DMS153 (cell line): ENCODE data around the gene FEM1B.

Experiments used
- DNase-seq: peaks from one replicate; lab custom pipeline; 2025; lab: John Stamatoyannopoulos, UW

The FEM1B gene

DNA sequence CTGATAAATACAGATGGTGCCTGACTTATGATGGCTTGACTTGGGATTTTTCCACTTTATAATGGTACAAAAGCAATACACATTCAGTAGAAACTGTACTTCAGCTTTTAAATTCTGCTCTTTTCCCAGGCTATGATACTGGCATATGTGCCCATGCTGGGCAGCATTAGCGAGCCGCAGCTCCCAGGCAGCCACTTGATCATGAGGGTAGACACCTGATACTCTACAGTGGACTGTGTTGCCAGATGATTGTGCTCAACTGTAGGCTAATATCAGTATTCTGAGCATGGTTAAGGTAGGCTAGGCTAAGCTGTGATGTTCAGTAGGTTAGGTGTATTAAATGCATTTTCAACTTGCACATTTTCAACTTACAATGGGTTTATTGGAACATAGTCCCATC is 17.7 kb upstream of the FEM1B start:
- peak; percentile 2 for DNase-seq

DNA sequence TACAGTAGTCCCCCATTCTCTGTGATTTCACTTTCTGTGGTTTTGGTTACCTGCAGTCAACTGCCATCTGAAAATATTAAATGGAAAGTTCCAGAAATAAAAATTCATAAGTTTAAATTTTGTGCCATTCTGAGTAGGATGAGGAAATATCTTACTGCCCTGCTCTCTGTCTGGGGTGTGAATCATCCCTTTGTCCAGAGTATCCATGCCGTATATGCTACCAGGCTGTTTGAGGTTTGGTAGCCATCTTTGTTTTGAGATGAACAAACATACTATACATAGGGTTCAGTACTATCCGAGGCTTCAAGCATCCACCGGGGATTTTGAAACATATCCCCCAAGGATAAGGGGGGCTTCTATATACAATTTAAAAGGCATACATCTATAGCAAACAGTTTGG is 16.3 kb upstream of the FEM1B start:
- DNase-seq, result no peak

DNA sequence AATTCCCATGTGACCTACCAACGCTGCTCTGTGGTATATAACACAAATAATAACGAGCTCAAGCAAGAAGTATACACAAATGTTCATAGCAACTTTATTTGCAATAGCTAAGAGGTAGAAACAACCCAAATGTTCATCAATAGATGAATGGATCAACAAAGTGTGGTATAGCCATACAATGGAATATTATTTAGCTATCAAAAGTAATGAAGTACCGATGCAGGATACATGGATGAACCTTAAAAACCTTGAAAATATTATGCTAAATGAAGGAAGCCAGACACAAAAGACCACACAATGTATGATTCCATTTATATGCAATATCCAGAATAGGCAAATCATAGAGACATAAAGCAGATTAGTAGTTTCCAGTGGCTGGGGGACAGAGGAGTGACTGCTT is 15.6 kb upstream of the FEM1B start:
- DNase-seq, result no peak

DNA sequence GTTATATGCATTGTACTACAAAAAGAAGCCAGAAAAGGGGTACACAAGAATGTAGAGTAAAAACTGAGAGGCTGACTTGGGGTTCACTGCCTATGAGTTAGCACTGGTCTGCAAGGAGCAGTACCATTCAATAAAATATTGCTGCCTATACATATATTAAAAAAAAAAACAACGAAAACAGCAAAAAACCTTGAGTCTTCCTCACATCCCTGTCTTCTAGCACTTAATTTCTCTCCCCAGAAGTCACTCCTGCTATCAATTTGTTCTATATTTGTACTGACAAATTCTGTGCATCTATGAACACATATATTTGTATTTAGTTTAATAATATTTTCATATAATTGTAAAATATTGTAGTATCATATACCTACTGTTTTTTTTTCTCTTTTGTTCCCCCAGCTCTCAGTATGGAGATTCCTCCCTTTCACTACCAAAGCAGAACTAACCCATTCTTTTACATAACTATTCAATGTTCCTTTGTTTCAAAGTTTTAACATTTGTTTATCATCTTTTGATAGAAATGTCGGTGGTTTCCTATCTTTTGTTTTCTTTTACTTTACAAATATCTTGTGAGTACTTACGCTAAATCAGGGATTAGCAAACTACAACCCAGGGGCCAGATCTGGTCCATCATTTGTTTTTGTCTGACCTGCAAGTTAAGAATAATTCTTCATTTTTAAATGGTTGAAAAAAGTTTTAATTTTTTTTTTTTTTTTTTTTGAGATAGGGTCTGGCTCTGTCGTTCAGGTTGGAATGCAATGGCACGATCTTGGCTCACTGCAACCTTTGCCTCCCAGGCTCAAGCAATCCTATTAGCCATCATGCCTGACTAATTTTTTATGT is 14.8 kb upstream of the FEM1B start:
- DNase-seq, result no peak

DNA sequence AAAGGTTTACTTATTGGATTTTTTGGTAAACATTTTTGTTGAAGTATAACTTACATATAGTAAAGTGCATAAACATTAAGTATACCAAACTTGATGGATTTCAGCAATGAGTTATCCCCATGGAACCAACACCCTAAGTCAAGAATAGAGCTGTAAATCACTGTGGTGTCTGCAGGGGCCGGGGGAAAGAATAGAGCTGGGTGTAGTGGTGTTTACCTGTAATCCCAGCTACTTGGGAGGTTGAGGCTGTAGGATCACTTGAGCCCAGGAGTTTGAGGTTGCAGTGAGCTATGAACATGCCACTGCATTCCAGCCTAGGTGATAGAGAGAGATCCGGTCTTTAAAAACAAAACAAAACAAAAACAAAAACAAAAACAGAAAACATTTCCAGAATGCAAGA is 13.3 kb upstream of the FEM1B start:
- DNase-seq, result no peak

DNA sequence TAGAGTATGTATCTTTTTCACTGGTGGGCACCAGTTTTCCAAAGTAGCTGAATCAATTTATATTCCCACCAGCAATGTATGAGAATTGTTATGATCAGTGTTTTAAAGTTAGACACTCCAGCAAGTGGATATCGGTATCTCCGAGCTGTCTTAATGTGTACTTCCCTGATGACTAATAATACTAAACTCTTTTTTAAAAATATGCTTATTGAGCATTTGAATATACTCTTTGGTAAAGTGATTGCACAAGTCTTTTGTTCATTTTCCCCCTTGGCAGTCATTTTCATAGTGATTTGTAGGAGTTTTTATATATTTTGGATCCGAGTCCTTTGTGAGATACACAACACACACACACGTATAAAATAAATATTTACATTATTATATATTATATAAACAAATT is 12.5 kb upstream of the FEM1B start:
- DNase-seq, result no peak

DNA sequence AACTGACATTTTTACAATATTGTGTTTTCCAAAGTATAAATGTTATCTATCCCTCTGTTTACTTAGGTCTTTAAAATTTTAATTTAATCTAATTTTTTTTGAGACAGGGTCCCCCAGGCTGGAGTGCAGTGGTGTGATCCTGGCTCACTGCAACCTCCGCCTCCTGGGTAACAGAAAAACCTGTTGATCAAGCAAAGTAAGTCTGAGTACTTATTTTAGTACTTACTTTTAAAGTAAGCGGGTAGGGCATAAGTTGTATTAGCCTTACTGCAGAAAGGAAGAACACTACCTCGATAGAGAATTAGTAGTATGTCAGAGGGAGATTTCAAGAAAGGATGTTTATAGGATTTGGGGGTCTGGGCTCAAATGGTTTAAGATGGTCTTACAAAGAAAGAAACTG is 11.9 kb upstream of the FEM1B start:
- DNase-seq, result no peak

DNA sequence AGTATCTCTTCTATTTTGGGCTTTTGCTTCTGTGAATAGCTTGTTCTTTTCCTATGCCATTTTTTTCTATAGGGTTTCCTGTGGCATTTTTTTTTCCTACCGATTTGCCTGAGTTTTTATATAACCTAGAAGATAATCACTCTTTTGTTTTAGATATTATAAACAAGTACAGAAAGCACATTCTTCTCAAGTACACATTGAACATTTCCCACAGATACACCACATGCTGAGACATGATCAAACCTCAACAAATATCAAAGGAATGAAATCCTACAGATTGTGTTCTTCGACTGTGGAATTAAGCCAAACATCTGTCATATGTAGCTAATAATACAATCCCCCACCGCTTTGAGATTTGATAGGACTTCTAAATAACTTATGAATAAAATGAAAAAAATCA is 9.1 kb upstream of the FEM1B start:
- no peak for DNase-seq

DNA sequence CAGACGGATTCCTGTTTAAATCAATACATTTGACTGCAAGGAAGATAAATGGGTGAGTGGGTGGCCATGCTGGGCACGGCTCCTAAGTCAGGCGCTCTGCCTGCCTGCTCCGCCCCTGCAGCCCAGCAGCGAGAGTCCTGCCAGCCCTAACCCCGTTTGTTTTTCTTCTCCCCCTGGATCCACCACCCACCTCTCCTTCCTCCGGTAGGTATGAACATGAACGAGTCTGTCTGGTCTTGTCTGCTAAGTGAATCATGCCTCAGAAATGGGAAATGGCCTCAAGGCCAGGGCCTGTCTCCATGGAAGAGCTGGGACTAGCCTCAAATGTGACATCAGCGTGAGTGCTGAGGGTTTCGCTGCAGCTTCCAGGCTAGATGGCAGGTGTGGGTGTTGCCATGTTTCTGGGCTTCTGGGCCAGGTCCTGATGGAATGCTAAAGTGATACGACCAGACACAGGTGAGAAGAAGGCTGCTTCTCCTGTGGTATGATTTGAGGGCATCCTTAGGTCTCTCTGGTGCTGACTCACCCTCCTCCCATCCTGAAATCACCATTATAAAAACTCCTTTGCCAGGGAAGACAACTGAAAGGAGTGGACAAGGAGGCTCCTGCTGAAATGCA is 5.6 kb upstream of the FEM1B start:
- DNase-seq, result no peak

DNA sequence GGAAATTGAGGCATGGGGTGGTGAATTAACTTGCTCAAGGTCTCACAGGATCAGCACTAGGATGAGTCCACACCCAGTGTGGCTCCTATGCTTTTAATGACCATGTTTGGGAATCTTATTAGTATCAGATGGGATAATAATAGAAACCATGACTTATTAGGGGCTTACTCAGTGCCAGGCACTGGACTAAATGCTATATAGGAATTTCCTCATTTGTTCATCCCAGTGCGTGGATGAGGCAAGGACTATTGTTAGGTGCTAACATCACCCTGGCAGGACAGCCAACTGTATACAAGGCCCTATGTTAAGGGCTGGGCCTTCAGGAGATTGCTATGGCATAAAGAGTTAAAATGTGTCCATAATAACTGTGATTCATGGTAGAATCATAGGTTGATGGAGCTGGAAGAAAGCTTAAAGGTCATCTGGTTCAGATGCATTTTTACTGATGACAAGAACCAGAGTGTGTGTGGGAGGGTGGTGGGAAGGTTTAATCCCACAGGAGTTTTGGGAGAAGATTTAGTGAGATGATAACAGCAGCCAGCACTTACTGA is 4.7 kb upstream of the FEM1B start:
- DNase-seq, result no peak

DNA sequence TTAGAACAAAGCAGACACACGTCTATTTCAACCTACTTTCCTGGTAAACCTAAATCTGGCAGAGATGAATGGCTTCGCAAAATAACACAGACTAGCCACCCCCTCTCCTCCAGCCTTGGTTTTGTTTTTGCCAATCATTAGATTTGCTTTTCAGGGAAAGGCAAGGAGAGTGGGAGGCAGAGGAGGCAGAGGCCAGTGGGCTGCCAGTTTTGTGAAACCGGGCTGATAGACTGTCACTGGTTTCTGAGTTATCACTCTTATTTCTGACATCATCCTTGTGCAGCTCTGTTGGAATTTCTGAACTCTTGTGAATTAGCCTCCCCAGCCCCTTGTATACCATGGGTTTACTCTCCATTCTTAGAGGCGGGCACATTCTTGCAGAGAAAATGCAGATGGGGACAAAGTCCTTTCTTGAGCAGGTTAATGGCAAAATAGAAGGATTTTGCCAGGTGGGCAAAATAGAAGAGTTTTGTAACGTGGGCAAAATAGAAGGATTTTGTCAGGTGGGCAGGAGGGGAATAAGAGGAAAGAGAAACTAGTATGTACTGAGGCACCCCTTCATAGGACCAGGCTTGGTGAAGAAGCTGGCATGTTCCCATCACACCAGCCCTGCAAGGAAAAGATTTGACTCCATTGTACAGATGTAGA is 3.2 kb upstream of the FEM1B start:
- no peak for DNase-seq

DNA sequence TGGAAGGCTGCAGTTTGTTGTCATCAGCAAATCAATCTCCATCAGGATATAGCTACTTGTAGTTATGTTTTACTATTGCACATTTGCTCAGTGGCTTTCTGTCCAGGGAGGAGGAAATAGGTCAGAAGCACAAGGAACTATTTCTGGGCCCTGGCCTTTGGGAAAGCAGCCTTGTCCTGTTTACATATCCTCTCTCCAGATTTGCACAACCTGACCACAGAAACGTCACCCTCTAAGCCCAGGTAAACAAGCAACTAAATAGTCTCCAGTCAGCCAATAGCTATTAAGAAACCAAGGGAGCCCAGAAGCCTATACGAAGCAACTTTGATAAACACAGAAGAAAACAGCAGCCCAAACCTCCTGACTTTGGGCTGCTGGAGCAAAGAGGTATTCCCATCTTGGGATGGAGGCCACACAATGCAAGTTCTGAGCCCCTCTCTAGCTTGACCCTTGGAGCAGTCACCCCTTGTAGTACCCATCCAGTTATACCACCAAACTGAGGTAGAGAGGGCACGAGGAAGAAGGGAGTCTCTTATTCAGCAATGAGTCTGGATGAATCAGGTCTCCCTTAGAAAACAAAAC is 2.3 kb upstream of the FEM1B start:
- DNase-seq, result peak; percentile 37

DNA sequence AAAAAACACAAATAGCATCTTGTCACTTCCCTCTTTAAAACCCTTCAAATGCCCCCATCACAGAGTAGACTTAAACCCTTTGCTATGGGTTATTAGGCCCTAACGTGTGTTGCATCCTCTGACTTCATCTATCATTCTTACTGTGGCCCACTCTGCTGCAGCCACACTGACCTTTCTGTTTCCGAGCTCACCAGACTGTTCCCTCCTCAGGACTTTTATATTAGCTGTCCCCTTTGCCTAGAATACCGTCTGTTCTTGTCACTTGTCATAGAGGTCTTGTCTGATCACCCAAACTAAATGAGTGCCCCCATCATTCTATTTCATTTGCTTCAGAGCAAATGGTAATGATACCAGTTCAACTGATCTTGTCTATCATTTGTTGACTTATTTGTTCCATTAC is 877 bp upstream of the FEM1B start:
- DNase-seq, result no peak

DNA sequence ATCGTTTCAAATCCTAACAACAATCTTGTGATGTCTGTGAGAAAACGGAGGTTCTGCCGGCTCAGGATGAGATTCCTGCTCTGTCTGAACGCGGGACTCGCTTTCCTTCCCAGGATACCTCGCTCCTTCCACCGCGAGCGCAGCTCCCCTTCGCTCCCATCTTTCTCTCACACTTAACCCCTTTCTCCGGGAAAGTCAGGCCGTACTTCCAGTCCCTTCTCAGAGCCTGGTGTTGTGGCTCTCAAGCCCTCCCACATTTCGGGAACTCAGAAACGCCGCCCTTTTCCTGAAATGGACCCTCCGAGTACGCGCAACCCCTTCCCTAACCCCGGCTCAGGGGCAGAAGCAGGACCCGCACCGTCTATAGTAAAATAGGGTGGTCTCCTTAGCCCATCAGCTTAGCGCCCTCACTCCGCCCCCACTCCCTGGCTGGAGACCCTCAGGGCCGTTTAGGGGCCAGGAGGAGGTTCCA is 378 bp upstream of the FEM1B start:
- DNase-seq, result no peak

DNA sequence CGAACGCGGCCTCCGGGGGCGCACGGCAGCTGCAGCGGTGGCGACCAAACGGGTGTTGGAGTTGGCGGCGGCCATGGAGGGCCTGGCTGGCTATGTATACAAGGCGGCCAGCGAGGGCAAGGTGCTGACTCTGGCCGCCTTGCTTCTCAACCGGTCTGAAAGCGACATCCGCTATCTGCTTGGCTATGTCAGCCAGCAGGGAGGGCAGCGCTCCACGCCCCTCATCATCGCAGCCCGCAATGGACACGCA is 725 bp downstream of the FEM1B start:
- no peak for DNase-seq

DNA sequence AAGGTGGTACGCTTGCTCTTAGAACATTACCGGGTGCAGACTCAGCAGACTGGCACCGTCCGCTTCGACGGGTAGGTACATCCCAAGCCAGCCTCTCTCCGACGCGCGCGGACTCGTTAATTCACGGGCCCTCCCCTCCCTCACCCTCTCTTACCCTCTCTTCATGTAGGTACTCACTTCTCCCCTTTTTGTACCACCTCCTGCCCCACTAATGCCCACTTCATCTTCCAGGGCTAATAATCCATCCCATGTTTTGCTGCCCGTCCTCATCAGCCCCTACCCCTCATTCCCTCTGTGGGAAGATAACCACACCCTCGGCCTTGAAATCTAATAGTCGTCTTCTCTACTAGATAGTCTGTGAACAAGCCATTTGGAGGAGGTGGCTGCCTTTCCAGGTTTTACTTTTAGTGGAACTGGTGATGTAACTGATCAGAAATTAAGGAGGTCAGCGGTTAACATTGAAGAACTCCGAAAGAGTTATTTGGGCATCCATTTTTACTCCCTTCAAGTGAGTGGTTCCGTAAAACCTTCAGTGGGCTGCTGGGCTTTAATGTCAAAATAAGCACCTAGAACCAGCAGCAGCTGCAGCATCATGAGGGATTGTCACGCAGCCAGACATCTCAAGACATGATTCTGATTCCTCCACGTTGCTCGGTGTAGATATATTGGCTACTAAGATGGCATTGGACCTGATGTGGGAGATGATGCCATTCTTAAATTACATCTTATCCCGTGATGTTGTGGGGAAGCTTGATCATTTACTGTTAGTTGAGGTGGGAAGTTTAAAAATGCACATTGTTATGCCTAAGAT is 1.3 kb downstream of the FEM1B start:
- no peak for DNase-seq

DNA sequence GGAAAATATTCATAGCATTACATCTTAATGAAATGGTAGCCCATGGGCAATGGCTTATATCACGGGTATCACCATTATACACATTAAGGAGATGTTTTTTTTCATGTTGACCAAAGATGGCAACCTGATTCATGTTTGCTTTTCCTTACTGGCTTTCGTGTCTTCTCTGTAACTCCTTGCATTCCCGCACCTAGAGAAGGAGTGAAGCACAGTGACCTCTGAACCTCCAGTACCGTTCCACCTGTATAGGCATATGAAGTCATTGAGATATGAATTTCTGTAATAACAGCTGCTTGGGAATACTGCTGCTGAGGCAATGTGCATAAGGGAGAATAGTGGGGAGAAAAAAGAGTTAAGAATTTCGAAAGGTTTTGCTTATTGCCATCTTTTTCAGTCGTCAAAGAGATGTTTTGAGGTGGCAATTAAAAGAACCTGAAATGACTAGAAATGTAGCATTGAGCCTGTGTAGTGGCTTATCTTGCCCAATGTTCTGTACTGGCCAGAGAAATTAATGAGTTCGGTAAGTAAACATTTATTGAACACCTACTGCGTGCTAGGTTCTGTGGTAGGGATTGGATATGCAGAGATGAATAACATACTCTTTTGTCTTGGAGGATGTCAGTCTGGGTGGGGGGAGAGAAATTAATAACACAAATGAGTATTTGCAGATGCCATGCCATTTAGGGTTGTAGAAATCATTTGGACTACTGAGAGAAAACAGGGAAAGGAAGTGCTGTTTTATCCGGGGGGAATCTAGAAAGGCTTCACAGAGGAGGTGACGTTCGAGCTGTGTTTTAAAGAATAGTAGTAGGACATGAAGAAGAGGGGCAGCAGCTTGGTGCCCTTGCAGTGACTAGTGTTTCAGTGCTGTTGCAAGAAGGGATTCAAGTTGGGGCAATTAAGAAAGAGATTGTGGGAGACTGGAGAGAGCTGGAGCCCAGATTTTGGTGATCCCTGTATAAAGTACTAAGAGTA is 2.5 kb downstream of the FEM1B start:
- DNase-seq, result no peak

DNA sequence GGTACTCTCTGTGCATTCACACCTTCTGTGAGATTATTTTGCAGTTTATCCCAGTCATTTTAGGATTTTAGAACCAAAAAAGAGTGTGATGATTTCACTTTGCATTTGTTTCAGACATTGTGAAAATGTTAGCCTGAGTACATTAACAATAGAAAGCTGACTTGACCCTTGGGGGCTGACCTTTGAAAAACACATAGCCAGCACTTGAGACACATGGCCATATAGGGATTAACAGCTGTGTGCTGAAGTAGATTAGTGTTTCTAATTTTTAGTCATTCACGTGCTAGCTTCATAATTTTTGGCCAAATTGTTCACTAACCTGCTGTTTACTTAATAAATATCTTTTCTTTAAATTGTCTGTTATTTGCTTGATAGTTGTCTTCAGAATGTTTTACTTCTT is 3.5 kb downstream of the FEM1B start:
- DNase-seq, result no peak

DNA sequence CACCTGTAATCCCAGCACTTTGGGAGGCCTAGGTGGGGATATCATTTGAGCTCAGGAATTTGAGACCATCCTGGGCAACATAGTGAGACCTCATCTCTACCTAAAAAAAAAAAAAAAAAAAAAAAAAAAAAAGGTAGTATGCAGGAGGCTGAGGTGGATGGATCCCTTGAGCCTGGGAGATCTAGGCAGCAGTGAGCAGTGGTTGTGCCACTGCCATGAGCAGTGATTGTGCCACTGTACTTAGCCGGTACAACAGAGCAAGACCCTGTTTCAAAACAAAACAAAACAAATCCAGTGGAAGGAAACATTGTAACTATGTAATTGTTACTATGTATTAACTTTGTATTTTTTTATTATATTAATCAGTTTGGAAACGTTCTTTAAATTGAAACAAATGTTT is 5.9 kb downstream of the FEM1B start:
- DNase-seq, result no peak

DNA sequence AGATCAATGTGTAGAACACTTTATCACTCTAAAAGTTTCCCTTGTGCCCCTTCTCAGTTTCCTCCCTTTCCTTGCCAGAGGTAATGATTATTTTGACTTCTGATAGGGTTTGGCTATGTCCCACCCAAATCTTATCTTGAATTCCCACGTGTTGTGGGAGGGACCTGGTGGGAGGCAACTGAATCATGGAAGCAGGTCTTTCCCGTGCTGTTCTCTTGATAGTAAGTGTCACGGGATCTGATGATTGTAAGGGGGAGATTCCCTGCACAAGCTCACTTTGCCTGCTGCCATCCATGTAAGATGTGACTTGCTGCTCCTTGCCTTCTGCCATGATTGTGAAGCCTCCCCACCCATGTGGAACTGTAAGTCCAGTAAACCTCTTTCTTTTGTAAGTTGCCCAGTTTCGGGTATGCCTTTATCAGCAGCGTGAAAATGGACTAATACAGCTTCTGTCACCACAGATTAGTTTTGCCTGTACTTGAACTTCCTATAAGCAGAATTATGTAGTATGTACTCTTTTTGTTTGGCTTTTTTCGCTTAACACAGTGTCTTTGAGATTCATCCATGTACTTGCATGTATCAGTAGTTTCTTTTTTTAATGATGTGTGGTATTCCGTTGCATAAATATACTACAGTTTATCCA is 7.2 kb downstream of the FEM1B start:
- DNase-seq, result no peak
